ENCODE data around the gene MEGF11. TPM values are rescaled to one million over a fixed set of nuclear protein-coding genes. Genes with fewer than 3 reads are reported as not detected.

MEGF11 gene
- total RNA-seq, 2 experiments from 2014 or later, result not detected

DNA sequence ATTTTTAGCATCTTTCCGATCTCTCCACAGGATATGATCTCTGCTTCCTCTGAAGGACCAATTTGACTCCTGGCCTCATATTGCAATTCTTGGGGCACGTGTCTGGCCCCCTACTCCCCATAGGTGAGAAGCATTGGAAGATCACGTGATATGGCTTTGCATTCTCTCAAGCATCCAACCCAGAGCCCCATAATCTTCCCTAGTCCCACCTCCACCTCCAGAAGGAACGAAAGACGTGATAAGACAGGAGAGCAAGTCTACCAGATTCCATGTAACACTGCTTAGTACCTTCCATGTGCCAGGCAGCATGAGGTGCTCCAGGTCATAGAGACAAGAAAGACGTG is 176.3 kb downstream of the MEGF11 start:
- ChIA-PET POLR2A (no interaction called here), CTCF (no interaction called here)

DNA sequence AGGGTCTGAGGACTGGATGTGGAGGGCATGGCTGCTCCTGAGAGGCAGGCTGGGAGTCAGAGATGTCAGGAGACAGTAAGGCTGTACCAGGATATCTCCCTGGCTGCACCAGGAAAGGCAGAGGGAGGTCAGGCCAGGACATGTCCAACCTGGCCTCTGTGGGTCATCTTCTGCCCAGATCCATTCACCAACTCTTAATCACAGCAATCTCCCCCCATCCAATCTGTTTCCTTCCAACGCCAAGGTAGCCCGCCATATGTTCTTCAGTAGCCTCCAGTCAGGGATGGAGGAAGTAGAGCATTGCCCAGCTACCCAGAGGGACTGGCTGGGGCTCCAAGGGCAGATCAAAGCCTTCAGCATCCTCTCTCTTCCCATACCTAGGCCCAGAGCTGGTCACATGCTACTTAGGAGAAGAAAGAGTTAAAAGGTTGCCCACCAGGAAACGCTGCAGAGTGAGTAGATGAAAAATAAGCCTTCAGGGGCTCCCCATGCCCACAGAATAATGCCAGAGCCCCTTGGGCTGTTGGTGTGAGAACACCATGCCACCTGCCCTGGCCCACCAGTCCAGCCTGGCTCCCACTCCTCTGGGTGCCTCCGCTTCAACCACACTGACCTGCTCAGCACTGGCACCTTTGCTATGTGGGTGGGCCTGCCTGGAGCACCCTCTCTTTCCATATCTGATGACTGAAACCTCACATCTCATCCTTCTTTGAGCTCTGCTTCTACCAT is 176.8 kb downstream of the MEGF11 start:
- CTCF ChIA-PET, result no interaction called here

DNA sequence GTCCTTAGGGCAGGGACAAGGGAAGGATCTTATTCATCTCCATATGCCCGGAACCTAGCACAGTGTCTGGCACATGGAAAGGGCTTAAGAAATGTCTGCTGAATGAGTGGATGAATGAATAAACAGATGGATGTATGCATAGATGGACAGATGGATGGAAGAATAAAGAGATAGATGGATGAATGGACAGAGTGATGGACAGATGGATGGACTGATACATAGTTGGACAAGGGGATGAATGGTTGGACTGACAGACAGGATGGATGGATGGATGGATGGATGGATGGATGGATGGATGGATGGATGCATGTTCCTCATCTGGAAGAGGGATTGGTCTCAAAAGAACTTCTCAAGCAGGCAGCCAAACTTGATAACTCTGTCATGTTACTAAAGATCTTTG is 177.6 kb downstream of the MEGF11 start:
- CTCF ChIA-PET, result no interaction called here
- POLR2A ChIA-PET, result no interaction called here

More for the DNA sequence above, 176.8 kb downstream of the MEGF11 start:
- POLR2A ChIA-PET, result no interaction called here

DNA sequence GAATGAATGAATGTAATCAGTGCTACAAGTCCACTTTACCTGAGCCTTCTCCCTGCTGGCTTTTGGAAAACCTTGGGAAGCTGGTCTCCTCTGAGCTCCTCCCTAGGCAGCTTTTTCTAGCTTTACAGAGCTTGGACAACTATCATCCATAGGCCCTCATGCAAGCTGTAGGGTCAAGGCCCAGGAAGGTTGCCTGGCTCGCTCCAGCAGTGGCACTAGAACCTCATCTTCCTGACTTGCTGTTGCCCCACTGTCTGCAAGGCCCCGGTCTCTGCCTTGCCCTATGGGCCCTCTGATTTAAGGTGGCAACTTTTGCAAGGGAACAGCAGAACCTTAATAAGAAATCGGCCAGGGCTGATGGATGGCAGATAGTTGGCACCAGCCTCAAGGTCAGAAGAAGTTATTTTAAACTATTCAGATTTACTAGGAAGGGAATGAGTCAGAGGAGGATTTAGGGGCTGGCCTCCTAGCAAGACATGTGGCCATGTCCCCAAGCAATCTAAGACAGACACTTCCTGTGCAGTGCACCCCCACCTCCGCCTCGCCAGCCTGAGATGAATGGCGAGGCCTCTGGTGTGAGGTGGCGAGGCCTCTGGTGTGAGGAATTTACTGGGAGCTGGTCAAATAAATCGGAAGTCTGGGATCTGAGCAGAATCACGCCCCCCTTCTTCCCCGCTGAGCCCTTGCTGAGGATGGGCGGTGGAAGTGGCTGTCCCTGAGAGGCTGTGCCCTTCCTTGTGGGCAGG is 180.8 kb downstream of the MEGF11 start:
- CTCF ChIA-PET, result no interaction called here
- POLR2A ChIA-PET, result no interaction called here

DNA sequence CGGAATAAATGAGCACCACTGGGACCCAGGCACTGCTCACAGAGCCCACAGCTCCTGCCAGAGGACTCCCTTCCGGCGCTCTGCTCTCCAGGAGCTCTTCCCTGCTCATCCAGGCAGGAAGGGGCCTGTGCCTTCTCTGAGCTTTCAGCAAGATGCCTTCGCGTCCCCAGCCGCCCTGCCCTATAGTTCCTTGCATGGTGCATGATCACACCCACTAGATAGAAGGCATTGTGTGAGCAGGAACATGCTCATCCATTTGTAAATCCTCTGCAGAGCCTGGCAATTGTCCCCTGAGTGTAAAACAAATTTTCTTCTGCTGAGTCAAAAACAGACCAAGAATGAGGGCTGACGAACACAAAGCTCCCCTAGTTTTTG is 181.6 kb downstream of the MEGF11 start:
- ChIA-PET CTCF (no interaction called here), POLR2A (no interaction called here)

DNA sequence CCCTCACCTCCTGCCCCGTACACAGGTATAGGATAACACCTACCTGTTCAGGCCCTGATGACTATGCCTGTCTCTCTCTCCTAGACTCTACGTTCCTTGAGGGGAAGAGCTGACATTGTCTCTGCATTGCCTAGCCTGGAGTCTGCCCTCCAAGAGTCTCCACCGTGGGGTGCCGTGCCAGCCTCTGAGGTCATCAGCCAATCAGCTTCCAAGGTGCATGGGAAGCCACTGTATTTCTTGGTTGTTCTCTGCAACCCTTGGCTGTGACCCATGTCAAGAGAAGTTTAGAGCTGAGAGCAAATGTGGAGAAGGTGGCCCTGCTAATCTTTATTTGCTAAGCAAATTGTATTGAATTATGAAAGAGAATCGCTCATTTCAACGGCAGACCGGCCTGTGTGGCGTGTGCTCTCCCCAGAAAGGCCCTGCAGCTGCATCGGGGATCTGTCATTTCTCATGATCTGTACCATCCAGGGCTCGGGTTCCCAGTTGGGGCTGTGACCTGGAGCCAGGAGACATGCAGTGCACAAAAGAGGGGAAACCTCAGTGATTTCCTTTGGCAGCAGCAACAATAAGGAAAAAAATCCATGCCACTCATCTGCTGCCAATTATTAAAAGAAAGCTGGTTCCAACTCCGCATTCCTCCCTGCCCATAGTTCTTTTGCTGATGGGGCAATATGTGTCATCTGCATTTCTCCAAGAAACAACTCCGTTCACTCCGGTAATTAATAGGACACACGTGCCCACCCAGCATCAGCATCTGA is 182.2 kb downstream of the MEGF11 start:
- POLR2A ChIA-PET, result no interaction called here
- CTCF ChIA-PET, result interaction anchor here (0.6 kb wide), 1 partner anchor 883 kb away, joined by 4 read pairs; no protein-coding TSS in a partner anchor

DNA sequence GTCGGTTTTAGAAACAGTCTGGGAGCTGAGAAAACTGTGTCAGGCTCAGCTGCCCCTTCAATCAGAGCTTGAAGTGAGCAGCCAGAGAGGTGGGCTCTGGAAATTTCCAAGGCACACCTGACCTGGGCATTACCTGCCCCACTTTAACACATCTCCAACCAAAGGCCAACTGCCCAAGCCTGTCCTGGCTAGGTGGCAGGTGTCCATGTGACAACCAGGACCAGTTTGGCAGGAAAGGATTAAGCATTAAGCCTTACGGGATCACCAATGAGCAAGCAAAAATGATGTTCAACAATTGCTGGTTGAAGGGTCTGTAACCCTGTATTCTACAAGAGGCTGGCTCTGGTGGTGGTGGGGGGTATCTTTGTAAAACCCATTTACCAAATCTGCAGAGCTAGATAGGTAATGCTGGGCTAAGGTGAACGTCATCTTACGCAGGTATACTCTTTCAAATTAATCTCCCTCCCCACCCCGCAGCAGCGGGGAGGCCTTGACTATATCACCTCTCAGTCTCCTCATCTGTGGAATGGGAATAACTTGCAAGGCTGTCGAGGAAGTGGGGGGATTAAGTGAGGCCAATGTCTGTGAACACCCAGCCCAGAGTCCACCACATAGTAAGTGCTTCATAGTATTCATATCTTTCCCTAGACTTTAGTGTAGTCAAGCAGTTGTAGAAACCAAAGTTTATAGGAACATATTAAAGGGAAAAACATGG is 183.2 kb downstream of the MEGF11 start:
- POLR2A ChIA-PET, result no interaction called here
- CTCF ChIA-PET, result no interaction called here

DNA sequence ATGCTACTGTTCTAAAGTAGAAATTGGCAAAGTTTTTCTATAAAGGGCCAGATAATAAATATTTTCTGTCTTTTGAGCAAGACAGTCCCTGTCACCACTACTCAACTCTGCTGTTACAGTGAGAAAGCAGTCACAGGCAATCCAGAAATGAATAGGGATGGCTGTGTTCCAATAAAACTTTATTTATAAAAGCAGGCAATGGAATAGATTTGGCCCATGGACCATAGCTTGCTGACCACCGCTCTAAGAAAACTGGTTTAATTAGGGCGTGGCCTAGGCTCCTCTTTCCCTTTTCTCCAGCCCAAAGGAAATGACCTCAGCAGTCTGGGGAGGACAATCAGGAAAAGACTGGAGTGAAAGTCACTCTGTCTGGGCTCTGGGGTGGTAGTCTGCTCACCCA is 183.8 kb downstream of the MEGF11 start:
- CTCF ChIA-PET, result no interaction called here
- POLR2A ChIA-PET, result no interaction called here

DNA sequence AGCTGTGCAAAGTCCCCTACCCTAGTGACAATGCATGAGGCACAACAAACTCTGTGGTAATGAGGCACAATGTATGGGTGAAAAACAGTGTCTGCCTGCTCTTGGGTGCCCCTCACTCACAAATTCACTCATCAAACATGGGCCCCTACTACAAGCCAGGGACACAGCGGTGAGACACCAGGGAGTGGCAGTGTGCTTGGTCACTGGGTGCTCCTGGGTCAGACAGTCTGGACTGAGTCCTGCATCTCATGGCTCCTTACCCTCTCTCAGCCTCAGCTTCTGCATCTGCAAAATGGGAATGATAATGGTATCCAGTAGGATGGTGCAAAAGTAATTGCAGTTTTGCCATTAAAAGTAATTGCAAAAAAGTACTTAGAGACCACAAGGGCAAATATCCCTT is 184.7 kb downstream of the MEGF11 start:
- POLR2A ChIA-PET, result no interaction called here
- CTCF ChIA-PET, result no interaction called here

DNA sequence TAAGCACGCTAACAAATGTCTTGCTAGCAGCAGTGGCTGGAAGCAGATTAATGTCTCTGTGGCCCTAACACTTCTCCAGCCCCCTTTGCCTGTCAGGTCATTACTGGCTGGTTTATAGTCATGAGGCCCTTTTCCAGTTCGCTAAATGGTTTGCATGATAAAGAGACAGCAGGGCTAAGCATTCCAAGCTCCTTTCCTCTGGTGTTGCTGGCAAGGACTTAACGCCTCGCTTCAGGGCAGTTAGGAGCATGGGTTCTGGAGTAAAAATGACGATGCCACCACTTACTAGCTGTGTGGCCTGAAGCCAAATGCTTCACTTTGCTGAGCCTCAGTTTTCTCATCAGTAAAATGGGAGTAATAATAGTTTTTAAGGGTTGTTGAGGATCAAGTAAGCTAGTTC is 185.9 kb downstream of the MEGF11 start:
- CTCF ChIA-PET, result no interaction called here
- POLR2A ChIA-PET, result no interaction called here

DNA sequence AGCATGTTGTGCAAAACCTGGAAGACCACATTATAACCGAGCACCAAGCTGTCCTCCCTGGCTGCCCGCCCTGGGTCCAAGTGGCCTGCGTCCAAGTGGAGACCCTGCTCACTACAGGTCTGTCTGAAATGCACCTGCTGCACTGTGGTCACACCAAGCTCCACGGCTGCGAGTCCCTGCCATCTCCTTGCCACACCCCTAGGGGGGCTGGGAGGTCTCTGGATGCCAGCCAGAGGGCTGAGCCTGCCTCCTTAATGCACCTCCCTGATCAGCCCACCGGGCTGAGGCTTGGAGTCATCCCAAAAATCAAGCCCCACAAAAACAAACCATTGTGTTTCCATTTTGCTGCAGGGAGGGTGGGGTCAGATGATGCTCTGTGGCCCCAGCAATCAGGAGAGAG is 187.1 kb downstream of the MEGF11 start:
- CTCF ChIA-PET, result no interaction called here
- POLR2A ChIA-PET, result no interaction called here

DNA sequence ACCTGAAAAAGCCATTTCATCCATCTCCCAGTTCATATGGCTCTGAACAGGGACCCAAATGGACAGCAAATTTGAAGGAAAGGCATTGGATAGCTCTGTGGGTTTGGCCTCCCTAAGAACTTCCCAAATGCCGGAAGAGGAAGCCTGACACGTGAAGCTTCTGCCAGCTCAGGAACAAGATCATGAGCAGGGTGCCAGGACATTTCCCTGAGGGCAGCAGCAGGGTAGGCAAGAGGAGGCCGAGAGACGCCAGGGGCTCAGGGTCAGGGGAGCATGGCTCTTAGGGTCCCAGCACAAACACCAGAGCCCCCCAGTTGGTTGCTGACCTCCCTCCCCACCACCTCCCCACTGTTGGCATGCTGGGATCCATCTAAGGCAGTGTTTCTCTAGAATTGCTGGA is 187.5 kb downstream of the MEGF11 start:
- ChIA-PET CTCF (no interaction called here), POLR2A (no interaction called here)

DNA sequence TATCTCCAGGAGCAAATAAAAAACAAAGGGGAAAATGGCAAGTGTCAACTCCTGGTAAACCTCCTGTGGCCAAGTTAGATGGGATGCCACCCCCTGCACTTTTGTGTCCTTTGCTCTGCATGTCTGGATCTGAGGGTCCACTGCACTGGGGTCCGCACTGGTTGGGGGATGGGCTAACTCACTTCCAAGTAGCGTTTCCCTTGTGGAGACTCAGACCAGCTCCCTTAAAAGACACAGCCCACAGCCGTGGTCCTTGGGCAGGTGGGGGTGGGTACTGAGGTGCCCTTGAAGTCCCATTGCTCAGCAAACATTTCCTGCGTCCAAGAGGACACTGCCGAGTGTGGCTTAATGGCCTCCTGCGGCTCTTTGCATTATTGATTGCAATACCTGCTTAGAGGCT is 188.2 kb downstream of the MEGF11 start:
- POLR2A ChIA-PET, result no interaction called here
- CTCF ChIA-PET, result no interaction called here

DNA sequence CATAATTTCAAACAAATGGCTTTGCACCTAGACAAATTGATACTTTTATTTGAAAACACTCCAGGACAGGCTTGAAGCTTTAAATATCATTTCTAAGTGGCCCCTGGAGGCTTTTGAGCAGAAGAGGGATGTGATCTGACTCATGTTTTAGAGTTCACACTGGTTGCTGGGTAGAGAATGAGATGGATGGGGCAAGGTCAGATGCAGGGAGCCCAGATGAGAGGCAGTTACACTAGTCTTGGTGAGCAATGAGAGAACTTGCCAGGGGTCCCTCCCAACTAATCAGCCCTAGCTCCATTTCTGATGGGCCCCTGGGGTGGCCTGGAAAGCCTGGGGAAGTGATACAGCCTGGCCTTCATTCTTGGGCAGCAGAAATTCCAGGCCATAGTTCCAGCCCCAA is 190.4 kb downstream of the MEGF11 start:
- CTCF ChIA-PET, result no interaction called here
- POLR2A ChIA-PET, result no interaction called here

DNA sequence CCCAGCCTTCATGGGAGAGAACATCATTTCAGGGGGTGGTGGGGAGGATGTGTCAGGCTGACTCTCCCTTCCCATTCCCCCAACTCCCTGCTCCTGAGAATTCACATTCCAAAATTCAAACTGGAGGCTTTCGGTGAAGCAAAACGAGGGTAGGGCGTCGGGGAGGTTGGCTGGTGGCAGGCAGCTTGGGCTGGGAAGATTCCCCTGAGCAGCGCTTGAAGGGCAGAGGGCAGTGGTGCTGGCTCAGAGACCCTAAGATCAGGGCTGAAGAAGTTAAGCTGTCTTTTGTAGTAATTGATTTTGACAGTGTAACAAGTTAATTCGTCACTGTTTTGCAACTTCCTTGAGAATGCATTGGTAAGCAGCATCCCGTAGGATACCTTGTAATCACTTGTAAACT is 196.5 kb downstream of the MEGF11 start:
- POLR2A ChIA-PET, result no interaction called here
- CTCF ChIA-PET, result no interaction called here

DNA sequence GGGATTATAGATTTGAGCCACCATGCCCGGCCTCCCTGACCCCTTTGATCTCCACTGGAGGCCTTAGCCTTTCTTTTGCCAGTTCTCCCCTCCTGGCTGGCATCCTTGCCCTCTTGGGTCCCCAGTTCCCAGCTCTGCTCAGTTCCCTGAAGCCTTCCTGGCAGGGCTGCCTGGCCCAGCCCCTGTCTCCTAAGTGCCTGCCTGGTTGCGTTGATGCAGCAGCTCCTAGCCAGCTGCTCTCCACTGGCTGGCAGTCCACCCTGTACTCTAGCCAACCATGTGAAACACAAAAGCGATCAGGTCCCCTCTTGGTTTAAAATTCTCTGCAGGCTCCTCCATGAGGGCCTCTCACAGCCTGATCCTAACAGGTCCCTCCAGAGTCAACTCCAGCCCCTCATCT is 199.6 kb downstream of the MEGF11 start:
- POLR2A ChIA-PET, result no interaction called here
- CTCF ChIA-PET, result no interaction called here

DNA sequence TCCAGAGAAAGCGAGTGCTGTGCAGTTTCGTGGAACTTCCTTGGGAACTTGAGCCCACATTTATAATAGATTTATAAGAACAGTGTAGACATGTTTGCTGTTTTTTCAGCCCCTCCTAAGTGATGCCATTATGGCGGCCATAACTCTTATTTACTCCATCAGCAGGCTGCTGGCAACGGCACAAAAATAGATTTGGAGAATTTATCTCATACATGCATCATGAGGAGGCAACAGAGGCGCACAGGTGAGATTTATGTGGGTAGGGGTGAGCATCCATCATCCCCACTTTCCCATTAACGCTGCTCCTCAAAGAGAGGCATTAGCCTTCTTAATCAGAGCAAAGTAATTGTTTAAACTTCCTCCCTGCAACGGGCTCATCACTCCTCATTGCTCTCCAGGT is 201.7 kb downstream of the MEGF11 start:
- ChIA-PET POLR2A (no interaction called here), CTCF (no interaction called here)

DNA sequence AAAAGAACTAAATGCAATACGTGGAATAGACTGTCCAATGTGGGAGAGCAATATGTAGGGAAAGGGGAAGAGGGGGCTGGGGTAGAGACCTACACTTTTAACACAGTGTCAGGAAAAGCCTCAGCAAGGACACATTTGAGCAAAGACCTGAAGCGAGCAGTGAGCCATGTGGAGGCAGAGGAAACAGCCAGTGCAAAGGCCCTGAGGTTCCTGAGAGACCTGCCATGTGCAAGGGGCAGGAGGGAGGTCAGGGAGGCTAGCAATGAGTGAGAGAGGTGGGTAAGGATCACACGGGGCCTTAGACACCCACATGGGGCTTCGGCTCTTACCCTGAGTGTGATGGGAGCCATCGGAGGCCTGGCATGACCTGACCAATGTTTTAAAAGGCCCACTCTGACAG is 203.3 kb downstream of the MEGF11 start:
- CTCF ChIA-PET, result no interaction called here
- POLR2A ChIA-PET, result no interaction called here

DNA sequence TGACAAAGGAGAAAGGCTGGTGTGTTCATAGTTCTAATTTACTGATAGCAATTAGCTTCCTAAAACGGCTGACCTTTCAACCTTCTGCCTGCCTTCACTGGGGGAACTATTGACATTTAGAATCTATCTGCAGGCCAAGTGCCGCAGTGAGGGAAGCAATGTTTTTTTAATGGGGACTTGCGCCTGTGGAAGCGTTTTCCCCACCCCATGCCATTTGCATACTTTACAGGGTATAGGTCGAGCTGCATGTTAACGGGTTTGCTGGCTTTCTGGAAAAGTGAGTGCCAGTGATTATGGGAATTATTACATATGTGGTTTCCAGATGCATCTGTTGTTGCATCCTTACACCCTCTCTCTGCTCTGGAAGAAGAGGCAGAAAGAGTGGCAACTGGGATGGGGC is 204.2 kb downstream of the MEGF11 start:
- ChIA-PET POLR2A (no interaction called here), CTCF (no interaction called here)

DNA sequence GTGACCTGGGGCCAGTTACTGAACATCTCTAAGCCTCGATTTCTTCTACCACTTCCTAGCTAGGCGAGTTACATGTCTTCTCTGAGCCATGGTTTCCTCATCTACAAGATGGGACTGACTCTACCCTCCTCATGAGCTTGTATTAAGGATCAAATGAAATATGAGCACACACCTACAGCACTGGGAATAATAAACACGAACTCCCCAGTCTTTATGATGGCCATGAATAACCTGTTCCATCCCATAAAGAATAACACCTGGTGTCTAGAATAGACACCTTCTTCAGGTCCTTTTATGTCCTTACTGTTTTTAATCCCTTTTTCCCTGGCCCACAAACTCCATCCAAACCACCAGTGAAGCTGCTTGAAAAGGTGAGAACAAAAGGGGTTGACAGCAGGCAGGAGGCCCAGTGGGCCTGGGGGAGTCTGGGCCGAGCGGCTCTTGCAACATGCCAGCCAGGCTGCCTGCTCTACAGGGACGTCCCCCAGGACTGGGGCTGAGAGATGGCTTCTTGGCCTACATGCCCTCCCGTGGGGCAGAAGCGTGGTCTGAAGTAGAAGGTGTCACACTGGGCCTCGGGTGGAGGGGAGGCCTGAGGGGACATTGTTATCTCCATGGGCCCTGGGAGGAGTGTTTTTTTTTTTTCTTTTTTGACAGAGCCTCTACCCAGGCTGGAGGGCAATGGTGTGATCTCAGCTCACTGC is 206.1 kb downstream of the MEGF11 start:
- CTCF ChIA-PET, result no interaction called here
- POLR2A ChIA-PET, result no interaction called here
